HG03460 (cell line): ENCODE measurements around the gene CALR3.
"Not testable (repeated sequence)": the region's sequence is repeated elsewhere in the genome, so short reads cannot be mapped to it uniquely, and the experiment has no call there.

ENCODE experiments used
- ATAC-seq: cut with Tn5 transposase; IDR thresholded peaks from one replicate; pipeline ENCODE4 v1.9.1; 2021; ENCODE audit not compliant: unreplicated experiment

Gene CALR3

GRCh38 chr19:16497042-16497441 lies 1.1 kb upstream of the CALR3 start:
- no peak for ATAC-seq

- ATAC-seq = no peak
Measured at GRCh38 chr19:16496613-16496983, 631 bp upstream of the CALR3 start.

DNA sequence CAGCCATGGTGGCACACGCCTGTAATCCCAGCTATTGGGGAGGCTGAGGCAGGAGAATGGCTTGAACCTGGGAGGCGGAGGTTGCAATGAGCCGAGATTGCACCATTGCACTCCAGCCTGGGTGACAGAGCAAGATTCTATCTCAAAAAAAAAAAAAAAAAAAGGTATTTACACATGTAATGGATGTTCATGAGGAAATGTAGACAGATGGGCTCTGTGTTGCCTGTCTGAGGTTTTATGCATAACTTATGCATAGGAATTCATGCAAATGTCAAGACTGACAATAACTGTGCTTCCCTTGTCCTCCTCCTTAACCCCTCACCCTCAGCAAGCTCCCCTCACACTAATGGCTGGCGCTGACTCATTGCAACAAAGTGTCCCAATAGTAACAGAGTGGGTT lies 9.5 kb downstream of the CALR3 start:
- not testable (repeated sequence) for ATAC-seq

DNA sequence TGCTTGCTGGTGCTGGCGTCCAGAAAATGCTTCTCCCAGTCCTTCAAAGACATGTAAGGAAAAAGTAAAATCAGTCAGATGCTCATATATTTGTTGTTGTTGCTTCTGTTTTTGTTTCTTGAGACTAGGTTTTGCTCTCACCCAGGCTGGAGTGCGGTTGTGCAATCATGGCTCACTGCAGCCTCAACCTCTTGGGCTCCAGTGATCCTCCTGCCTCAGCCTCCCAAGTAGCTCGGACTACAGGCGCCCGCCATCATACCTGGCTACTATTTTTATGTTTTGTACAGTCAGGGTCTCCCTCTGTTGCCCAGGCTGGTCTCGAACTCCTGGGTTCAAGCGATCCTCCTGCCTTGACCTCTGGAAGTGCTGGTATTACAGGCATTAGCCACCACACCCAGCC lies 13.2 kb downstream of the CALR3 start:
- no peak for ATAC-seq

DNA sequence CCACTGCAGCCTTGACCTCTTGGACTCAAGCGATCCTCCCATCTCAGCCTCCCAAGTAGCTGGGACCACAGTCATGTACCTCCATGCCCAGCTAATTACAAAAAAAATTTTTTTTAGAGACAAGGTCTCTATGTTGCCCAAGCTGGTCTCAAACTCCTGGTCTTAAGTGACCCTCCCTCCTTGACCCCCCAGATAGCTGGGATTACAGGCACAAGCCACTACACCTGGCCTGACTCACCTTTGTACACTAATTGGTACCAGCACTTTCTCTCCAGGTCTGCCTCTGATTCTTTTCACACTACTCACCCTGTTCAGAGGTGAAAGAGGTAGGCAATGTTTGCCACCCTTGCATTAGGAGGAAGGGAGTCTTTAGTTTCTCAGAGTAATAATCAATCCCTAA lies 18.7 kb downstream of the CALR3 start:
- ATAC-seq = no peak

GRCh38 chr19:16476401-16476800 lies 19.6 kb downstream of the CALR3 start:
- no peak for ATAC-seq

- no peak for ATAC-seq
Measured at GRCh38 chr19:16473875-16474392, 22.0 kb downstream of the CALR3 start.

DNA sequence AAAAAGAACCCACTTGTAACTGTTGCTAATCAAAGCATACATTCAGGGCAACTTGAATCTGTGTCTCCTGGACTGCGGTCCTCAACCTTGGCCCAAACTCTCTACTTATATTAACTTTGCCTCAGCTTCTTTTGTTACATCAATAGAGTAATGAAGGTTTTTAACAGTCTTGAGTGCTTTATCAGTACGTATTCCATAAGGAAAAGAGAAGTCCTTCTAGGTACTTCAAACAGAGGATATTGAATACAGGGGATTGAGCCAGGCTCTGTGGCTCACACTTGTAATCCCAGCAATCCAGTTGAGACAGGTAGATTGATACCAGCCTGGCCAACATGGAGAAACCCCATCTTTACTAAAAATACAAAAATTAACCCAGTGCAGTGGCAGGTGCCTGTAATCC lies 23.0 kb downstream of the CALR3 start:
- no peak for ATAC-seq

GRCh38 chr19:16472559-16472899 lies 23.4 kb downstream of the CALR3 start:
- not testable (repeated sequence) for ATAC-seq

DNA sequence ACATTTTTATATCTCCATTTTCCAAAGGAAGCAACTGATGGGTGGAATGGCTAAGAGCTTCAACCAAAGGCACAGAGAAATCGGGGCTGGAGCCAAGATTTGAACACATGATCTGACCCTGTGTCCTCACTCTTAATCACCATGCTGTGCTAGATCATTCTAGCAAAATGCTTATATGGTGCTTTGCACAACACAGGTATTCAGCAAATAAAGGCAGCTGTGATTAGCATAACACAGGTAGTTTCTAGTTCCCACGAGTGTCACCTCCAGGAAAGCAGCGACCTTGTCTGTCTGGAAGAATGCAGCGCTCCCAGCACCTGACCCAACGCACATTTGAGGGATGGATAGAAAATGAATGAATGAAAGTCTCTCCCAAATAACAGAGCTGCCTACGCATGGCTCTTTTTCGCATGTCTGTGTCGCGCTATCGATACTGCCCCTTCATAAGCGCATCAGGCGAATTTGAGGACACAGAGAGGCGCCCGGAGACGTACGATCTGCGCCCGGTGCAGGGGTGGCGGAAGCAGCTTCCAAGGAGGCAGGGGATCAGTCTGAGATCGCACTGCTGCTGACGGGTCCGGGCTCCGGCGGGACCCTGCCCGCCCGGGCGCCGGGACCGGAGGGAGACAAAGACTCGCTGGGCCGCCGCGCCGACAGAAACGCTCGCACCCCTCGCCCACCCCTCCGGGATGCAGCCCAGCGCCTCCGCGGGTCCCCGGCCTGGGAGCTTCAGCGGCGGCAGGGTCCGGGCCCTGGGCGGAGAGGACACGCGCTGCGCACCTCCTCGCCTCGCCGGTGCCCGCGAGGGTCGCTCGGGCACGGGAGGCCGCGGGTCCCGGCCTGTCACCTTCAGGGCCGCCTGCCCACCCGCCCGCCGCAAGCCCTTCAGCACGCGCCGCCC lies 24.8 kb downstream of the CALR3 start:
- ATAC-seq = peak; percentile 35

GRCh38 chr19:16470541-16470910 lies 25.4 kb downstream of the CALR3 start:
- no peak for ATAC-seq

DNA sequence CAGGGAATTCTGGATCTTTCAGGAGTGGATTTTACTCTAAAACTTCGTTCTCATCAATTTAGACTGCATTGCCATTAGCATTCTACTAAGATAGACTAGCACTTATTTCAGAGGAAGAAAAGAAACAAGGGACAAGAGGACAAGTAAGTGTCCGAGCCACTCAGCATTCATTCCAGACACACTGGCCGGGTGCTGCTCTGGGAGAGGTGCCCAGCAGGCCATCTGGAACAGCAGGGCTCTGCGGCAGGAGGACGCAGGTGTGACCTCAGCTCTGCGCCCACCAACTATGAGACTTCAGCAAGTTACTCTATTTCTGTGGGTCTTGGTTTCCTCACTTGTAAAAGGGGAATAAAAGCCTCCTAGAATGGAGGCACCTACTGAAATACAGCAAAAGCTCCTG lies 28.4 kb downstream of the CALR3 start:
- ATAC-seq = no peak

- ATAC-seq = not testable (repeated sequence)
Measured at GRCh38 chr19:16466802-16467427, 29.1 kb downstream of the CALR3 start.

GRCh38 chr19:16465239-16465638 lies 30.7 kb downstream of the CALR3 start:
- ATAC-seq = no peak

GRCh38 chr19:16463991-16464575 lies 31.9 kb downstream of the CALR3 start:
- no peak for ATAC-seq

- ATAC-seq = no peak
Measured at GRCh38 chr19:16463341-16463990, 32.5 kb downstream of the CALR3 start.

DNA sequence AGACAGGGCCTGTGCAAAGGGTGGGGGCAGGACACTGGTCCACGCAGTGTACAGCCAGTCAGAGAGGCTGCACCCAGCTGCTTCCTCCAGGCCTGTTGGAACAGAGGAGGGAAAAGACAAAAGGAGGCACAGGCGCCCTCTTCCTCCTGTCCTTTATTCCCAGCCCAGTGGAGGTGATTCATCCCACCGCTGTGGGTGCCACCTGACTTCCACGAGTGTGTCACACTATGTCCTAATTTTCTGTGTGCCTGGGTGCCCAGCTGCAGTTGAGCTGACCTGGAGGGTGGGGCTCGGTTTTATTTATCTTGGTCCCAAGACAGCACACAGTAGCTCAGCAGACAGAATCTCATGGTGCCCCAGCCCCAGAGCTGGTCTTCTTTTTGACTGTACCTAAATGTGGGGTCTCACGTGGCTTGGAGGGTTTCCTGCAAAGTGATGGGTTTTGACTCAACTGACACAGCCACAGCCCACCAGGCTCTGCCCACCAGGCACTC lies 33.2 kb downstream of the CALR3 start:
- ATAC-seq = no peak

GRCh38 chr19:16461630-16462051 lies 34.3 kb downstream of the CALR3 start:
- ATAC-seq = no peak

GRCh38 chr19:16460454-16460853 lies 35.5 kb downstream of the CALR3 start:
- ATAC-seq = no peak

DNA sequence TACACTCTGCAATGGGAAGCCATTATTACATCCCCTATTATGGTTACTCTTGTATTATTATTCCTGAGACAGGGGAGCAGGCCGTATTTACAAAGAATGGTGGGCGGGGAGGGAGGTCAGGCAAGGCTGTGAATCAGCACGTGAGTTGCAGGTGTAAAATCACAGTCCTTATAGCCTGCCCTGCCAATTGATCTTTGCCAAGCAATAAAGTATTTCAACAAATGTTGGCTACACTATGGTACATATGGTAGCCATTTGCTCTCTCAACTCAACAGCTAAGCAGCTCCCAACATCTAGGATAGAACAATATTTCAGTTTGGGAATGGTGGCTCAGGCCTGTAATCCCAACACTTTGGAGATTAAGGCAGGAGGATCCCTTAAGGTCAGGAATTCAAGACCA lies 36.3 kb downstream of the CALR3 start:
- no peak for ATAC-seq
